ENCODE measurements around the gene ALKBH8. TPM values are rescaled to one million over a fixed set of nuclear protein-coding genes. Genes with fewer than 3 reads are reported as not detected.
"Not testable (repeated sequence)": the region's sequence is repeated elsewhere in the genome, so short reads cannot be mapped to it uniquely, and the experiment has no call there.

The ALKBH8 gene
- total RNA-seq, 4 donors from 2014 or later: 2.3 to 9.3 (median 6.9) TPM

DNA sequence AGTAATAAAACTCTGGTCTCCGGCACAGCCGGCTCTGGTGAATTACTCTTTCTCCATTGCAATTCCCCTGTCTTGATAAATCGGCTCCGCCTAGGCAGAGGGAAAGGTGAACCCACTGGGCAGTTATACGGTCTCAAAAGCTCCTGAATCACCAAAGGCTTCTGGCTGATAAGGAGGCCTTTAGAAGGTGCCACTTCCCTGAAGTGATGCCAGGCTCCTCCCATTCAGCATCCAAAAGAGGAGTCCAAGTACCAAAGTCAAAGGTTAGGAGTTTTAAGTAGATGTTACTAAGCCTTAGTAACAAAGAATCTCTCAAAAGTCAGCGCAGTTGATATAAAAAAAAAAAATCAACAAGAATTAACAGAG is 11.8 kb upstream of the ALKBH8 start:
- TF ChIP-seq POLR2A (IDR thresholded peaks at IDR 0.05): no peak
- TF ChIP-seq, protein P1, sequence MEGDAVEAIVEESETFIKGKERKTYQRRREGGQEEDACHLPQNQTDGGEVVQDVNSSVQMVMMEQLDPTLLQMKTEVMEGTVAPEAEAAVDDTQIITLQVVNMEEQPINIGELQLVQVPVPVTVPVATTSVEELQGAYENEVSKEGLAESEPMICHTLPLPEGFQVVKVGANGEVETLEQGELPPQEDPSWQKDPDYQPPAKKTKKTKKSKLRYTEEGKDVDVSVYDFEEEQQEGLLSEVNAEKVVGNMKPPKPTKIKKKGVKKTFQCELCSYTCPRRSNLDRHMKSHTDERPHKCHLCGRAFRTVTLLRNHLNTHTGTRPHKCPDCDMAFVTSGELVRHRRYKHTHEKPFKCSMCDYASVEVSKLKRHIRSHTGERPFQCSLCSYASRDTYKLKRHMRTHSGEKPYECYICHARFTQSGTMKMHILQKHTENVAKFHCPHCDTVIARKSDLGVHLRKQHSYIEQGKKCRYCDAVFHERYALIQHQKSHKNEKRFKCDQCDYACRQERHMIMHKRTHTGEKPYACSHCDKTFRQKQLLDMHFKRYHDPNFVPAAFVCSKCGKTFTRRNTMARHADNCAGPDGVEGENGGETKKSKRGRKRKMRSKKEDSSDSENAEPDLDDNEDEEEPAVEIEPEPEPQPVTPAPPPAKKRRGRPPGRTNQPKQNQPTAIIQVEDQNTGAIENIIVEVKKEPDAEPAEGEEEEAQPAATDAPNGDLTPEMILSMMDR (IDR thresholded peaks at IDR 0.05): no peak
- Histone ChIP-seq H3K9me3 (no peaks in the 10 kb centered on the region), H3K36me3 (no peaks in the 10 kb centered on the region), H3K4me1 (no peaks in the 10 kb centered on the region), H3K4me3 (no peak overlapping the region), H3K27ac (no peak overlapping the region), H3K27me3 (no peaks in the 10 kb centered on the region)
- intact Hi-C loops (cut with DNase I): no loop called here
- WGBS, 2 donors: 72 to 89% methylated on average over 6 of the region's 6 CpGs
- DNase-seq: no peak

DNA sequence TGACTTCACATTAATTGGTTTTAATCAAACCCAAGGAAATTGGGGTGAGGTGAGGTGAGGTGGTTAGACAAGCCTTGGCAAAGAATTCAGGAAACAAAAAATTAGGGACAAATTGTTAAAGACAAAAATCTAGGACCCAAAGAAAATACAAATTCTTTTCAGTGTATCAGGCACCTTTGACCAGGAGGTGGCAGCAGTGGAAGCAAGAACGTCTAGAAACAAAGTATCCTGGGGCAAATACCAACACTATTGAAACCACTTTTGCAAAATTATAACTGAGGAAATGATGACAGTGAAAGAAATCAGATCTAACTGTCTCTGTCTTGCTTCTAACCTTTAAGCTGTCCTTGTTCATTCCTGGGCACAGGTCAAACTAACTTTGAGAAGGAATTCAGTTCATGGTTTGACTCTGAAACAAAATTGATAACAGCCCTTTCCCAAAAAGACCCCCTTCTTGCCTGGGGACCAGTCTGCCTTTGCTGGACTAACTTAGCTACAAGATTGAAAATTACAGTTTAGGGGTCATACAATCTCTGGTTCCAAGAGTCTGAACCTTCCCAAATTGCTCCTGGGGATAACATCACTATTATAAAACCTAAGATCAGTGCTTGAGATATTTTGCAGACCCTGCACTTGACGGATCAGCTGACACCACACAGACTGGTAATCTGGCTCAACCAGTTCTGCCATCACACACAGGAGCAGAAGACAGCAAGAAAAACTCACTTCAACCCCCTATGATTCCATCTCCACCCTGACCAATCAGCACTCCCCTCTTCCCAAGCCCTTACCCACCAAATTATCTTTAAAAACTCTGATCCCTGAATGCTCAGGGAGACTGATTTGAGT is 11.2 kb upstream of the ALKBH8 start:
- H3K27ac ChIP-seq; intact Hi-C loops (cut with DNase I); H3K36me3 ChIP-seq; DNase-seq; H3K9me3 ChIP-seq; H3K4me1 ChIP-seq; H3K4me3 ChIP-seq; H3K27me3 ChIP-seq: not testable (repeated sequence)
- TF ChIP-seq, protein P1 (IDR thresholded peaks at IDR 0.05): peak; percentile 36 to 67 (median 59)
- whole genome bisulfite sequencing, 2 donors: 29 to 44% methylated on average over 2 of the region's 2 CpGs

DNA sequence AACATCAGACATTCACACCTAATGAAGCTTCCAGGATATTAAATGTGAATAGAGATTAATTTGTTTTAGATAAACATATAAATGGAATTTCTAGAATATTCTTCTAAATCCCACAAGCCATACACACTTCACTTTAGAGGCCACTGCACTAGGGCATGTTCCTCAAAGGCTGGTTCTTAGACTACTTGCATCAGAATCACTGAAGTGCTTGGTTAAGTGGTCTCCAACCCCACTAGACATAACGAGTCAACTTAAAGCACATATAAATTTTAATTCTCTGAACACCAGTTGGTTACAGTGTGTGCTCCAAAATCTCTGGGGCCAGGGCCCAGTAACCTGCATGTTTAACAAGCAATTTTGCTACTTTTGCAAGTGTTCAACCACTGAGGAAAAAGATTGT is 7.9 kb upstream of the ALKBH8 start:
- Histone ChIP-seq H3K9me3 (no peaks in the 10 kb centered on the region), H3K27ac (no peak overlapping the region), H3K4me3 (no peak overlapping the region), H3K27me3 (peaks cover 0 to 9% (median 0%) of the 10 kb centered on the region in 4 donors), H3K36me3 (no peaks in the 10 kb centered on the region), H3K4me1 (no peaks in the 10 kb centered on the region)
- intact Hi-C loops (cut with DNase I): no loop called here
- WGBS, 2 donors: 47 to 50% methylated on average over 1 of the region's 1 CpG
- no peak for DNase-seq
- no peak for TF ChIP-seq POLR2A (IDR thresholded peaks at IDR 0.05)
- TF ChIP-seq, protein P1 (IDR thresholded peaks at IDR 0.05): no peak

DNA sequence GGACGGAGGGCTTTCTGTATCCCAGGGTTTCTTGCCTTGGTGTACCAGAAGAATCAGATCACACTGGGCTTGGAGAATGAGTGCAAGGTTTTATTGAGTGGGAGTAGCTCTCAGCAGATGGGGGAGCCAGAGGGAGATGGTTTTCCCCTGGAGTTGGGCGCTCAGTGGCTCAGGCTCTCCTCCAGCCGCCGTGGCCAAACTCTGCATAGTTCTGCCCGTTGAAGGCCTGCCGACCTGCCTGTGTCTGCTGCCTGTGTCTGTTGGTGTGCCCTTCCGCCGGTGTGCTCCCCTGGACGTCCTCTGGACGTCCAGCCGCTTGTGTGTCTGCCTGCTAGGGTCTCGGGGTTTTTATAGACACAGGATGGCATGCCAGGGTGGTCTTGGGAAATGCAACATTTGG is 4.5 kb upstream of the ALKBH8 start:
- Histone ChIP-seq H3K27ac (no peak overlapping the region), H3K4me1 (peaks cover 0 to 10% (median 1%) of the 10 kb centered on the region in 3 donors), H3K4me3 (no peak overlapping the region), H3K27me3 (peaks cover 0 to 9% (median 0%) of the 10 kb centered on the region in 4 donors), H3K36me3 (no peaks in the 10 kb centered on the region), H3K9me3 (no peaks in the 10 kb centered on the region)
- intact Hi-C loops (cut with DNase I): no loop called here
- 86% methylated on average over 1 of the region's 12 CpGs; no CpG with 5 or more reads in 1 of the 2 donors for WGBS, 2 donors
- DNase-seq: no peak
- no peak for TF ChIP-seq POLR2A (IDR thresholded peaks at IDR 0.05)
- TF ChIP-seq, protein P1 (IDR thresholded peaks at IDR 0.05): no peak

DNA sequence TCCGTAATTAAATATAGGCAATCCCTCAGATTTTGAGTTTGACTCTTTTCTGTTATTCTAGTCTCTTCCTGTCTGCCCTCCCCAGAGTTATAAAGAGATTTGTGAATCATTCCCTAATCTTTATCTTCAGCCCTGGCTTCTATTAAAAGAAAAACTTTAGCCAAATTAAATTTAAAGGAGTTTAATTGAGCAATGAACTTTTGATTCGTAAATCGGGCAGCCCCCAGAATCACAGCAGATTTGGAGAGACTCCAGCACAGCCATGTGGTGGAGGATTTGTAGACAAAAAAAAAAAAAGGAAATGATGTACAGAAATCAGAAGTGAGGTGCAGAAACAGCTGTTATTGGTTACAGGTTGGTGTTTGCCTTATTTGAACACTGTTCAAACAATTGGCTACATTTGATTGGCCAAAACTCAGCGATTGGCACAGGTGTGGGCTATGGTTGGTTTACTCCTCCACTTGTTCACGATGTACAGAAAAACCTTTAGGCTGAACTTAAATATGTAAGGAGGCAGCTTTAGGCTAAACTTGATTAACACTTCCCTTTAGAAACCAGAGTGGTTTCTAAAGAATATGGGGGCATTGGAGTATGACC is 2.3 kb upstream of the ALKBH8 start:
- Histone ChIP-seq H3K27me3 (peaks cover 0 to 9% (median 0%) of the 10 kb centered on the region in 4 donors), H3K27ac (no peak overlapping the region), H3K4me3 (no peak overlapping the region), H3K4me1 (peaks cover 14 to 32% (median 18%) of the 10 kb centered on the region in 3 donors), H3K9me3 (no peaks in the 10 kb centered on the region), H3K36me3 (no peaks in the 10 kb centered on the region)
- no peak for DNase-seq
- 52 to 58% methylated on average over 5 of the region's 5 CpGs for WGBS, 2 donors
- TF ChIP-seq, protein P1 (IDR thresholded peaks at IDR 0.05): no peak
- TF ChIP-seq POLR2A (IDR thresholded peaks at IDR 0.05): no peak
- intact Hi-C loops (cut with DNase I): loop anchor here (10.0 kb wide), 1 partner anchor 117 kb away; no protein-coding TSS in a partner anchor
